HepG2 (cell line): ENCODE measurements around the gene C2CD2. TPM values are rescaled to one million over a fixed set of nuclear protein-coding genes. Genes with fewer than 3 reads are reported as not detected.

Experiments
- ATAC-seq: fragments of 200-7000 bp; cut with Tn5 transposase; 3 replicates; pipeline ENCODE4 v1.9.1; 2020; ENCODE audit warnings: mild to moderate bottlenecking, moderate library complexity
- BruUV-seq: library from RNA; stranded (reverse); fragments of 400-500 nt; replicated peaks from 2 replicates; lab custom pipeline; 2021; lab: Mats Ljungman, UMichigan
- CTCF ChIA-PET: fragments of 300-600 bp; formaldehyde crosslinking; extraction: SDS; loops from one replicate; lab custom pipeline; 2021; ENCODE audit warnings: low total read pairs, inconsistent platforms, low intra/inter-chr PET ratio; lab: Yijun Ruan, JAX
- POLR2A ChIA-PET: fragments of 350-600 bp; sonication (Branson Sonifier 250); formaldehyde crosslinking; loops from one replicate; lab custom pipeline; 2020; ENCODE audit warnings: antibody characterized with exemption, inconsistent platforms; lab: Yijun Ruan, JAX
- DNase-seq: peaks from one replicate; pipeline ENCODE4 v3.0.0-alpha.2; 2015; ENCODE audit warnings: low spot score
- FAIRE-seq: peaks from 3 replicates; lab custom pipeline; 2011; peaks lifted over from hg19 to GRCh38; lab: Jason Lieb, UNC
- H2AFZ ChIP-seq: one replicate; pipeline ENCODE4 v1.6.1; 2011; ENCODE audit warnings: low read length, inconsistent platforms
- H3K27ac ChIP-seq: fragments of 300-600 bp; 3 replicates; pipeline ENCODE4 v1.8.0; 2011; ENCODE audit warnings: mixed run types, mild to moderate bottlenecking, mixed read lengths, low read length, inconsistent platforms; ENCODE audit not compliant: insufficient read depth; ENCODE audit errors: extremely low read length
- H3K27me3 ChIP-seq, 2 experiments: fragments of 200-600 bp in 1 of 2; 2 replicates in 1 of 2; 3 replicates in 1 of 2; pipeline versions ENCODE4 v1.6.0 to v1.8.0; 2011; ENCODE audit warnings: low read length in 2 of 2, mild to moderate bottlenecking in 2 of 2, moderate library complexity in 2 of 2, inconsistent platforms in 1 of 2; ENCODE audit not compliant: insufficient read depth in 2 of 2, control insufficient read depth in 1 of 2
- H3K36me3 ChIP-seq, 2 experiments: fragments of 200-600 bp in 1 of 2; replicated peaks in 1 of 2; 2 replicates in 1 of 2; 3 replicates in 1 of 2; pipeline versions ENCODE4 v1.5.1 to v1.8.0; 2011; ENCODE audit warnings: low read length in 2 of 2, inconsistent platforms in 1 of 2; ENCODE audit not compliant: insufficient read depth in 2 of 2, control insufficient read depth in 1 of 2
- H3K4me1 ChIP-seq: 2 replicates; pipeline ENCODE4 v1.5.1; 2012; ENCODE audit warnings: low read length, inconsistent platforms; ENCODE audit not compliant: insufficient read depth
- H3K4me2 ChIP-seq: 2 replicates; pipeline ENCODE4 v1.6.0; 2011; ENCODE audit warnings: low read depth, low read length, inconsistent platforms
- H3K4me3 ChIP-seq, 3 experiments: fragments of 200-600 bp in 1 of 3; sonication (generic), shearing (Covaris generic) in 1 of 3; replicated peaks in 1 of 3; 2 replicates each; pipeline ENCODE4 v1.5.1; 2011 to 2016; ENCODE audit warnings: low read length in 3 of 3, inconsistent platforms in 2 of 3, low read depth in 2 of 3, mild to moderate bottlenecking in 2 of 3, control low read depth in 1 of 3, mixed read lengths in 1 of 3; ENCODE audit not compliant: insufficient read depth in 1 of 3
- H3K79me2 ChIP-seq: one replicate; pipeline ENCODE4 v1.6.1; 2011; ENCODE audit warnings: low read length, inconsistent platforms; ENCODE audit not compliant: insufficient read depth
- H3K9ac ChIP-seq: 2 replicates; pipeline ENCODE4 v1.6.0; 2011; ENCODE audit warnings: mild to moderate bottlenecking, low read depth, low read length, inconsistent platforms; ENCODE audit not compliant: insufficient read depth
- H3K9me3 ChIP-seq: 2 replicates; pipeline ENCODE4 v1.5.1; 2012; ENCODE audit warnings: mild to moderate bottlenecking, low read length
- H4K20me1 ChIP-seq: 2 replicates; pipeline ENCODE4 v1.6.0; 2011; ENCODE audit warnings: inconsistent platforms, mild to moderate bottlenecking, low read length, moderate library complexity; ENCODE audit not compliant: insufficient read depth
- DZIP1 ChIP-seq: sonication (generic); formaldehyde crosslinking; IDR thresholded peaks from 2 replicates; pipeline ENCODE4 v1.5.0; 2020; ENCODE audit warnings: mild to moderate bottlenecking, missing genetic modification reagents
- FOXM1 ChIP-seq: sonication (generic); formaldehyde crosslinking; IDR thresholded peaks from 2 replicates; pipeline ENCODE4 v1.5.0; 2020; ENCODE audit warnings: missing genetic modification reagents
- GRHL1 ChIP-seq: sonication (generic); formaldehyde crosslinking; conservative IDR thresholded peaks from 2 replicates; pipeline ENCODE4 v1.8.0; 2022; ENCODE audit warnings: missing genetic modification reagents
- IKZF4 ChIP-seq: sonication (generic); formaldehyde crosslinking; IDR thresholded peaks from 2 replicates; pipeline ENCODE4 v1.5.1; 2020; ENCODE audit warnings: borderline replicate concordance, mild to moderate bottlenecking, low read depth, missing genetic modification reagents; ENCODE audit errors: not compliant biosample characterization
- NAIF1 ChIP-seq: sonication (generic); formaldehyde crosslinking; IDR thresholded peaks from 2 replicates; pipeline ENCODE4 v1.5.0; 2020; ENCODE audit warnings: mild to moderate bottlenecking, missing genetic modification reagents, borderline replicate concordance
- PAXIP1 ChIP-seq: sonication (generic); formaldehyde crosslinking; conservative IDR thresholded peaks from 2 replicates; pipeline ENCODE4 v1.4.0; 2020; ENCODE audit warnings: mild to moderate bottlenecking, missing genetic modification reagents, moderate library complexity
- TGIF2 ChIP-seq: IDR thresholded peaks from 2 replicates; pipeline ENCODE4 v1.6.1; 2016; ENCODE audit warnings: control low read depth, missing compliant biosample characterization
- ZNF33A ChIP-seq: sonication (generic); formaldehyde crosslinking; IDR thresholded peaks from 2 replicates; pipeline ENCODE4 v1.5.1; 2020; ENCODE audit warnings: missing genetic modification reagents, mild to moderate bottlenecking, moderate library complexity, borderline replicate concordance
- WGBS: methylation state at CpG from one replicate; pipeline ENCODE4 v1.1.6; 2017; ENCODE audit warnings: low lambda C conversion rate; 5-methylcytosine and 5-hydroxymethylcytosine counted together
- in situ Hi-C: cut with HindIII; loops from 2 replicates; pipeline ENCODE4 v1.10.0; 2017; ENCODE audit warnings: low pct_unique_long_range_greater_than_20kb; ENCODE audit not compliant: extremely low pct_ligation_motif_present
- intact Hi-C: fragments of 100-400 bp; cut with micrococcal nuclease; formaldehyde crosslinking; loops from one replicate; pipeline ENCODE4 v1.10.0; 2022; ENCODE audit not compliant: unreplicated experiment
- polyA plus RNA-seq, 8 experiments: library from polyadenylated mRNA; depleted of rRNA in 3 of 8; stranded (reverse) in 7 of 8; unstranded in 1 of 8; fragments of >200 nt; fragmentation: Illumina TruSeq in 4 of 8; extraction: Trizol in 4 of 8; gene quantifications; 2 replicates each; pipeline versions ENCODE4 v1.2.1 to v1.2.3, GENCODE V29; 2011 to 2016; ENCODE audit warnings: low read depth in 4 of 8, missing spikeins in 1 of 8, mixed read lengths in 1 of 8; ENCODE audit not compliant: insufficient read depth in 1 of 8
- total RNA-seq, 5 experiments: library from RNA; depleted of rRNA; stranded (reverse); fragments of >200 nt; fragmentation: Illumina TruSeq; extraction: Trizol; gene quantifications; 2 replicates each; pipeline ENCODE4 v1.2.3, GENCODE V29; 2016; ENCODE audit warnings: low read depth in 1 of 5

Gene C2CD2
- total and polyA plus RNA-seq, 2 of the 13 experiments (the other 11 are each of a cell fraction or from before 2014, with no cell fraction given), result 12.5 to 19.7 TPM

GRCh38 chr21:41965461-41966013 lies 11.7 kb upstream of the C2CD2 start:
- ChIA-PET POLR2A (no interaction called here), CTCF (no interaction called here)
- WGBS, result 78% methylated on average over 10 of the region's 10 CpGs
- DNase-seq, result no peak
- Histone ChIP-seq H3K4me2 (no peak overlapping the region), H3K27ac (no peak overlapping the region), H3K79me2 (no peaks in the 10 kb centered on the region), H3K4me3 (no peak overlapping the region), H2AFZ (no peak overlapping the region), H3K27me3 (peaks cover 6 to 29% of the 10 kb centered on the region in 2 experiments; a peak in 4 of 5 replicates), H3K9ac (no peak overlapping the region), H3K4me1 (peaks cover 45% of the 10 kb centered on the region), H4K20me1 (no peaks in the 10 kb centered on the region), H3K36me3 (no peaks in the 10 kb centered on the region), H3K9me3 (no peaks in the 10 kb centered on the region)
- ATAC-seq, result no peak
- TF ChIP-seq FOXM1 (CRISPR knock-in tag) (no peak), ZNF33A (CRISPR knock-in tag) (no peak), DZIP1 (CRISPR knock-in tag) (no peak), PAXIP1 (CRISPR knock-in tag) (no peak), TGIF2 (no peak), GRHL1 (CRISPR knock-in tag) (no peak), IKZF4 (CRISPR knock-in tag) (no peak), NAIF1 (no peak)
- no TSS peak for BruUV-seq
- in situ Hi-C loops, result no loop called here
- FAIRE-seq, result no peak
- intact Hi-C loops, result no loop called here
